ENCODE results near the gene HAPLN3.

HAPLN3 gene

DNA sequence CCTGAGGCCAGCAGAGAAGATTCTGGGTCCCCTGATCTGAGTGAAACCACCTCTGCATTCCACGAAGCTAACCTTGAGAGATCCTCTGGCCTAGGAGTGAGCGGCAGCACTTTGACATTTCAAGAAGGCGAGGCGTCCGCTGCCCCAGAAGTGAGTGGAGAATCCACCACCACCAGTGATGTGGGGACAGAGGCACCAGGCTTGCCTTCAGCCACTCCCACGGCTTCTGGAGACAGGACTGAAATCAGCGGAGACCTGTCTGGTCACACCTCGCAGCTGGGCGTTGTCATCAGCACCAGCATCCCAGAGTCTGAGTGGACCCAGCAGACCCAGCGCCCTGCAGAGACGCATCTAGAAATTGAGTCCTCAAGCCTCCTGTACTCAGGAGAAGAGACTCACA, 36.4 kb downstream of the HAPLN3 start:
- DNase-seq, result no peak

DNA sequence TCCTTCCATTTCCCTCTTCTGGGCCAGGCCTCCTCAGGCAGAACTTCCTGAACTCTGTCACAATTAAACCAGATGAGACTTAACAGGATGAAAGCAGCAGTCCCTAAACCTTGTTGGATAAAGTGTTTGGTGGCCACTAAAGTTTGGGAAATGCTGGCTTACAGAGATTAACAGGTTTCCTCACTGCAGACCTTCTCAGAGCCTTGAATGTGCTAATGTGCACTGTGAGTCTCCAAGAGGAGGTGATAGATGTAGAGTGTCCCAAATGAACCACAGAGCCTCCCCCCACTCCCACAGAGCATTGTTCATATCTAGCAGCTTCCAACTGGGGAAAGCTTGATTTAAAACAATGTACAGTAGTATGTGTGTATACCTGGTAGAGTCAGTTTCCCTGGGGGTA, 42.9 kb downstream of the HAPLN3 start:
- DNase-seq, result no peak

DNA sequence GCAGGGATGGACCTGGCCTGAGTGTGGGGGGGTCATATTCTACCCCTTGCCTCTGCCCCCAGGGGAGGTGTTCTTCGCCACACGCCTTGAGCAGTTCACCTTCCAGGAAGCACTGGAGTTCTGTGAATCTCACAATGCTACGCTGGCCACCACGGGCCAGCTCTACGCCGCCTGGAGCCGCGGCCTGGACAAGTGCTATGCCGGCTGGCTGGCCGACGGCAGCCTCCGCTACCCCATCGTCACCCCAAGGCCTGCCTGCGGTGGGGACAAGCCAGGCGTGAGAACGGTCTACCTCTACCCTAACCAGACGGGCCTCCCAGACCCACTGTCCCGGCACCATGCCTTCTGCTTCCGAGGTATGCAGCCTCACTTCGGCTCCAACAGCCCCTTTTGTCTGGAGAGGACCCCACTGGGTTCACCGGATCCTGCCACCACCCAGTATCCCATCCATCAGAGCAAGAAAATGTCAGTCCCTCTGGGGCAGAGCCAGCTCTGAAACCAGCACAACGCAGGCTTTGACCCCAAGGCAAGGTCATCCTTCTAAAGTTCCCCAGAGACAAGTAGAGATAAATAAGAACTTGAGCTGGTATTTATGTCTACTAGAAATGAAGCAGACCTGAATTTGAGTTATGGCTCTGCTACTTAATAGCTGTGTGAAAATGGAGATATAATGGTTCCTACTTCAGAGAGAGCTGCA, 45.8 kb downstream of the HAPLN3 start:
- DNase-seq, result no peak

DNA sequence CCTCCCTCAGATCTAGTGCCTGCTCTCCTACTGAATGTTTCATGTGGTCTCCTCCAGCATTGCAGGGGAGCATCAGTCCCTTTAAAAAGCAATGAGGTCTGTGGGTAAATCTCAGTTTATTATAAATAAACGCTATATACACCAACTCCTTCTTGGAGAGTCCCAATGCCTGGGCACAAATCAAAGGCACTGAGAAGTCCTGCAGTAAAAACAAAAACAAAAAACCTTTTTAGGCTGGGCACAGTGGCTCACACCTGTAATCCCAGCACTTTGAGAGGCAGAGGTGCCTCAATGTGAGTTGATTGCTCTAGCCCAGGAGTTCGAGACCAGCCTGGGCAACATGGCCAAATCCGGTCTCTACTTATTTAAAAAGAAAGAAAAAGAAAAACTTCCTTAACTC, 47.1 kb downstream of the HAPLN3 start:
- DNase-seq, result no peak

- DNase-seq, result no peak
These were observed 48.2 kb downstream of the HAPLN3 start for GRCh38 chr15:88847144-88847543.

DNA sequence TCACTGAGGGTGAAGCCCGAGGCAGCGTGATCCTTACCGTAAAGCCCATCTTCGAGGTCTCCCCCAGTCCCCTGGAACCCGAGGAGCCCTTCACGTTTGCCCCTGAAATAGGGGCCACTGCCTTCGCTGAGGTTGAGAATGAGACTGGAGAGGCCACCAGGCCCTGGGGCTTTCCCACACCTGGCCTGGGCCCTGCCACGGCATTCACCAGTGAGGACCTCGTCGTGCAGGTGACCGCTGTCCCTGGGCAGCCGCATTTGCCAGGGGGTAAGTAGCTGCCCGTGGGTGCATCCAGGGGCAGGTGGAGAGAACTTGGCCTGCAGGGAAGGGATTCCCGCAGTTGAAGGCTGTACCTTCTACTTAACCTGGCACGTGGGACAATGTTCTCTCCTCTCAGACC, 49.7 kb downstream of the HAPLN3 start:
- DNase-seq, result no peak

DNA sequence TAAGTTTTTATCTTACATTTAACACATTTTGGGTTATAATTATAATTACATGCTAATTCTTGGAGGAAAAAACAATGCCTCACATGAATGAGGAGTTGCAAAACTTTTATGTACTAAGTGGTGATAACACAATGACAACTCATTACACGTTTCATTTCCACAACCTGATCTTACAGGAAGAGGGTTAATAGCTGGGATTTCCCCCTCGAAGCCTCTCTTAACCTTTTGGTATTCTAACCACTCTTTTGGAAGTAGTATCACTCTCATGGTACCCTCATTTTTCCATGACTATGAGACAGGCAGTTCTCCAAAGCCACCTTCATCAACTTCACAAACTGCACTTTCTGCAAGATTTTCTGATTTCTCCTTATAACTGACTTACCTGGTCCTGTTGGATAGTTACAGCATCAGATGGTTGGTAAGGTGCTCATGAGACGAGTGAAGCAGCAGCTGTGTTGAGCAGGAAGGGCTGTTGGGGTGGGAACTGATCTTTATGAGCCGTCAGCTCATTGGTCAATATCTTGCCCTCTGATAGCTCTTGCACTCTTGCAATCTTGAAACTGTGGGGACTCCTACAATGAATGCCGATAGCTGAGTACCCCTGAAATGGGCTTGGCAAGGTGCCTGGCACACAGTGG, 50.5 kb downstream of the HAPLN3 start:
- DNase-seq, result no peak

DNA sequence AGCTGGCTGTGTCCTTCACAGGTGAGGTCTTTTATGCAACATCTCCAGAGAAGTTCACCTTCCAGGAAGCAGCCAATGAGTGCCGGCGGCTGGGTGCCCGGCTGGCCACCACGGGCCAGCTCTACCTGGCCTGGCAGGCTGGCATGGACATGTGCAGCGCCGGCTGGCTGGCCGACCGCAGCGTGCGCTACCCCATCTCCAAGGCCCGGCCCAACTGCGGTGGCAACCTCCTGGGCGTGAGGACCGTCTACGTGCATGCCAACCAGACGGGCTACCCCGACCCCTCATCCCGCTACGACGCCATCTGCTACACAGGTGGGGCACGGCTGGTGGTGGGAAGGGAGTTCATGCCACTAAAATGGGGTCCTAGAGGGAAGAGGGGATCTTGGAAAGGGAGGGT, 52.0 kb downstream of the HAPLN3 start:
- no peak for DNase-seq

- no peak for DNase-seq
These were observed 53.2 kb downstream of the HAPLN3 start for GRCh38 chr15:88842156-88842555.

DNA sequence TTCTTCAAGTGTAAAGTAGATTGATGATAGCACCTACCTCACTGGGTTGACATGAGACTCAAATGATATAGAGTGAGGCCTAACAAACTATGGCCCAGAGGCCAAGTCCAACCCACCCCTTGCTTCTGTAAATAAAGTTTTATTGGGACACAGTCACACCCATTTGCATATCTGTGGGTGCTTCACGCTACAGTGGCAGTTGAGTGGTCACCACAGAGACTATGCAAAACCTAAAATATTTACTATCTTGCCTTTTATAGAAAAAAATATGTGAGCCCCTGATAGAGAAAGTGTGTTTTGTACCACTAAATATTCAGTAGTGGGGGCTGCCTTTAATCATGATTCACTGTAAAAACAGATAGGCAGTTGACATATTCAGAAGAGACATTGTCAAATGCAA, 54.1 kb downstream of the HAPLN3 start:
- DNase-seq, result no peak

- no peak for DNase-seq
These were observed 55.4 kb downstream of the HAPLN3 start for GRCh38 chr15:88839961-88840360.

DNA sequence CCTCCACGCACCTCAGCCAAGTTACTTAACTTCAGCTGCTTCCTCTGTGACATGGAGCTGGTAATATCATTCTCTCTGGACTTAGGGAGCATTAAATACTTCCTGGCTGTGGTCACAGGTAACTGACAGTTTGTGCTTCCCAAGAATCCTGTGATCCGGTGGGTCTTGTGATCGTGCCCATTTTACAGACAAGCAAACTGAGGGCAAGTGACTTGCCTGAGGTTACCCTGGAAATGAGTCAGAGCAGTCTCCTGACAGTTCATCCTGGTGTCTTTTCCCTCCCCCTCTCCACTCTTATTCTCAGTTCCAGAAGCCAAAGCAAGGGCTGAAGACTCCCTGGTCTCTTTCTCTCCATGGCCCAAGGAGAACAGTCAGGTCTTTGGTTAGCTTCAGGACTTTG, 56.2 kb downstream of the HAPLN3 start:
- DNase-seq, result no peak

DNA sequence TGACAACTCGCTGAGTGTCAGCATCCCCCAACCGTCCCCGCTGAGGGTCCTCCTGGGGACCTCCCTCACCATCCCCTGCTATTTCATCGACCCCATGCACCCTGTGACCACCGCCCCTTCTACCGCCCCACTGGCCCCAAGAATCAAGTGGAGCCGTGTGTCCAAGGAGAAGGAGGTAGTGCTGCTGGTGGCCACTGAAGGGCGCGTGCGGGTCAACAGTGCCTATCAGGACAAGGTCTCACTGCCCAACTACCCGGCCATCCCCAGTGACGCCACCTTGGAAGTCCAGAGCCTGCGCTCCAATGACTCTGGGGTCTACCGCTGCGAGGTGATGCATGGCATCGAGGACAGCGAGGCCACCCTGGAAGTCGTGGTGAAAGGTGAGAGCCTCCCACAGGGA, 56.7 kb downstream of the HAPLN3 start:
- no peak for DNase-seq

- DNase-seq, result no peak
These were observed 59.7 kb downstream of the HAPLN3 start for GRCh38 chr15:88835646-88836045.

GRCh38 chr15:88835119-88835518, 60.2 kb downstream of the HAPLN3 start:
- DNase-seq, result no peak

DNA sequence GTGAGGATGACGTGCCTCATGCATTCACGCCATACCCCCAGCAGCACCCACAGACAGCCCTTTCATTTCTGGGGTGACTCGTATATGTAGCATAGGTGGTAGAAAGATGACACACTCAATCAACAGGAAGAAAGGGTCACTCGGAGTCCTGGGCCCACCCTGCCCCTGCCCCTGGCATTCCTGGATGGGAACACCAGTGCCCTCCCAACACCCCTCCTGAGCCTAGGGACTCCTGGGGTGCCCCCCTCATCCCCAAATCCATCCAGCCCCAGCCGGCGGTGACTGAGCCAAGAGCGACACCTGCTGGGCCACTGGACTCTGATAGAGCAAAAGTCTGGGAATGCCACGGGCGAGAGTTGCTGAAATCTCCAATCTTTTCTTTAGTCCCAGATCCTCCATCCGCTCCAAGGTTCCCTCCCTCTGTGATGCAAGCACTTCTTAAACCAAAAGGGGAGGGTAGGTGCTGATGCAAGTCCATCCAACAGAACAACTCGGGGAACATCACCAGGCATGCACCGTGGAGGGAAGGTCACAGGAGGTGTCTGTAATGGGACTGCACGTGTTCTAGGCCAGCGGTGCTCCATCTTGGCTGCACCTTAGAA, 61.0 kb downstream of the HAPLN3 start:
- DNase-seq, result peak; percentile 22

GRCh38 chr15:88833731-88834100, 61.6 kb downstream of the HAPLN3 start:
- no peak for DNase-seq

- no peak for DNase-seq
These were observed 62.3 kb downstream of the HAPLN3 start for GRCh38 chr15:88832820-88833730.

- no peak for DNase-seq
These were observed 65.3 kb downstream of the HAPLN3 start for GRCh38 chr15:88830016-88830415.

- no peak for DNase-seq
These were observed 66.6 kb downstream of the HAPLN3 start for GRCh38 chr15:88828791-88829190.
